KG1 (cell line): ENCODE results near the gene ITPRID1.
"Not testable (repeated sequence)": the region's sequence is repeated elsewhere in the genome, so short reads cannot be mapped to it uniquely, and the experiment has no call there.

ENCODE experiments used
- DNase-seq: peaks from one replicate; lab custom pipeline; 2025; lab: John Stamatoyannopoulos, UW

Gene ITPRID1

DNA sequence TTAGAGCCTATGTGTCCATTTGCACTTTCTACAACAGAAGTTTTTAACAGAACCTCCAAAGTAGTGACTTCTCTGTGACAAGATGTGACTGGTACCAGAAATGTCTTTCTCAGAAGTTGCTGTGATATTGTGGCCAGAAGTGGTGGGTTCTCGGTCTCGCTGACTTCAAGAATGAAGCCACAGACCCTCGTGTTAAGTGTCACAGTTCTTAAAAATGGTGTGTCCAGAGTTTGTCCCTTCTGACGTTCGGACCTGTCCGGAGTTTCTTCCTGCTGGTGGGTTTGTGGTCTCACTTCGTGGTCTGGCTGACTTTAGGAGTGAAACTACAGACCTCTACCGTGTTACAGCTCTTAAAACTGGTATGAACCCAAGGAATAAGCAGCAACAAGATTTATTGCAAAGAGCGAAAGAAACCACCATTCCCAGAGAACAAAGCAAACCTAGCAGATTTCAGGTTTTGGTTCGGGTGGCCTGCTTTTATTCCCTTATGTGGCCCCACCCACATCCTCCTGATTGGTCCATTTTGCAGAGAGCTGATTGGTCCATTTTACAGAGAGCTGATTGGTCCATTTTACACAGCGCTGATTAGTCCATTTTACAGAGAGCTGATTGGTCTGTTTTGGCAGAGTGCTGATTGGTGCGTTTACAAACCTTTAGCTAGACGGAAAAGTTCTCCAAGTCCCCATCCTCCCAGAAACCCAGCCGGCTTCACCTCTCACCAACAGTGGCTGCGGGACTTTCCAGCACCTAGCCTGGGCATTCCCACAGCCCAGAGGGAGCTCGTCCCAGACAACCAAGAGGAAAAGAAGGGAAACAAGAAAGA, 3.0 kb downstream of the ITPRID1 start:
- DNase-seq = no peak

DNA sequence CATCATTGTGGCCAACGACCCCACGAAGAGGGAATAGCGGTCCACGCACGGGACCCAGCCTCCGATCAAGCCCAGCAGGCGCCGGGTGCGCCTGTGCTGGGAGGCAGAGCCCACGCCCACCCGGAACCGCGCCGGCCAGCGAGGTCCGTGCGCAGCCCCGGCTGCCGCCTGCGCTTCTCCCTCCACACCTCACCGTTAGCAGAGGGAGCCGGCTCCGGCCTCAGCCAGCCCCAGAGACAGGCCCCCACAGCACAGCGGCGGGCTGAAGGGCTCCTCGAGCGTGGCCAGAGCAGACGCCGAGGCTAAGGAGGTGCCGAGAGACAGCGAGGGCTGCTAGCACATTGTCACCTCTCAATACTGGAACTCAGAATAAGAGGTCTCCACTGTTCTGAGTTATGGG, 3.6 kb downstream of the ITPRID1 start:
- DNase-seq = no peak

DNA sequence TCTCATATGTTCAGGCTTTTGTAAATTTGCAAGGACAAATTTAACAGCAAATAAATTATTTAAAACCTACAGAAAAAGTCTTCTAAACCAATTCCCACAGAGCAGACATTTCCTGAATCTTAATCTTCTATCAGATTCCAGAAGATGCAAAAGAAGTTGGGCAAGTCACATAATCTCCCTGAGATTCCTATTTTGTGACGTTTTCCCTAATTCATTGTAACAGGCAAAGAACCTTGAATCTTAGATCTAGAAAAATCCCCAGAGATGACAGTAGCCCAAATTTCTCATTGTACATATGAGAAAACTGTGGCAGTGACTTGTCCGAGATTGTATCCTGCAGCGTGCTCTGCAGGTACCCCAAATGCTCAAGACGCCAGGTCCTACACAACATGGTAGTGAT, 4.9 kb downstream of the ITPRID1 start:
- DNase-seq = no peak

DNA sequence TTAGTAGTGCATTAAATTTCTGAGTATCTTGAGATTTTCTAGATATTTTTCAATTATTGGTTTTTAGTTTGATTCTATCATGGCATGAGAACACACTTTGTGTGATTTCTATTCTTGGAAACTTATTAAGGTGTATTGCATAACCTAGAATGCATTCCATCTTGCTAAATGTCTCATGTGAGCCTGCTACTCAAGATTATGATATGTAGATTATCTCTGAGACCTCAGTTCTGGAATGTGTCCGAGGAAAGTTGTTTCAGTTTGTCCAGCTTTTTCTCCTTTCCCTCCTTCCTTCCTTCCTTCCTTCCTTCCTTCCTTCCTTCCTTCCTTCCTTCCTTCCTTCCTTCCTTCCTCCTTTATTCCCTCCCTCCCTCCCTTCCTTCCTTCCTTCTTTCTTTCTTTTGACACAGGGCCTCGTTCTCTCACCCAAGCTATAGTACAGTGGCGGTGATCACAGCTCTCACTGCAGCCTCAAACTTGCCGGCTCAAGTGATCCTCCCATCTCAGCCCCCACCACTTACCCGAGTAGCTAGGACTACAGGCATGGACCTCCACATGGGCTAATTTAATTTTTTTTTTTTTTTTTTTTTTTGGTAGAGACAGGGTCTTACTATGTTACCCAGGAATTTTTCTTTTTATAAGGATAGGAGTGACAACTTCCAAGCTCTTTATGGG, 7.6 kb downstream of the ITPRID1 start:
- no peak for DNase-seq

DNA sequence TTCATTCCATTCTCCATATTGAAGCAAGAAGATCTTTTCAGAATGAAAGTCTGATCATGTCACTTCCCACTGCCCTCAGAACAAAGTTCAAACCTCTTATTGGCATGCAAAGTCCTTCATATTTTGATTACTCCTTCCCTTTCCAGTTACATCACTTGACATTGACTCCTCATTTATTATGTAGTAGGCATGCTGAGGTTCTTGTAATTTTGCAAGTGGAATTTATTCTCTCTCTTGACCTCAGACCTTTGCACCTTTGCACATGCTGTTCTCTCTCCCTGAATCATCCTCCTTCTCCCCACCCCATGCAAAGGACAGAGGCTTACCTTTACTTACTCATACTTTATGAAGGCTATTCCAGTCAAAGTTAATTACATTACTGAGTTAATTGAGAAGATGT, 13.0 kb downstream of the ITPRID1 start:
- DNase-seq = no peak

DNA sequence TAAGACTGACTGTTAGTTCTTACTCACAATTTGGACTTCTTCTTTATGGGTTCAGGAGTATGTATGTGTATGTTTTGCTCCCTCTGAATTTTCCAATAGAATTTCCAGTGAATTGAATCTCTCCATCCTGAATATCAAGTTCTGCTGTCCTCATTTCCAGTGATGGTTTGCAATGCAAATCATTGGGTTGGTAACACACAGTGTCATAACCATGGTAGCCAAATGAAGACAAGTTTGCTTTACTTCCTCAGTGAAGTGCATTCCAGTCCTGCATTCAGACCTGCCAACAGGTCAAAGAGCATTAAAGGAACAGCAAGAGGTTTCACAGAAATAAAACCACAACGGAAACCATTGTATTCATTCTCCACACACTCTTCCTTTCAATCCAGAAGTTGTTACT, 15.2 kb downstream of the ITPRID1 start:
- DNase-seq = no peak

DNA sequence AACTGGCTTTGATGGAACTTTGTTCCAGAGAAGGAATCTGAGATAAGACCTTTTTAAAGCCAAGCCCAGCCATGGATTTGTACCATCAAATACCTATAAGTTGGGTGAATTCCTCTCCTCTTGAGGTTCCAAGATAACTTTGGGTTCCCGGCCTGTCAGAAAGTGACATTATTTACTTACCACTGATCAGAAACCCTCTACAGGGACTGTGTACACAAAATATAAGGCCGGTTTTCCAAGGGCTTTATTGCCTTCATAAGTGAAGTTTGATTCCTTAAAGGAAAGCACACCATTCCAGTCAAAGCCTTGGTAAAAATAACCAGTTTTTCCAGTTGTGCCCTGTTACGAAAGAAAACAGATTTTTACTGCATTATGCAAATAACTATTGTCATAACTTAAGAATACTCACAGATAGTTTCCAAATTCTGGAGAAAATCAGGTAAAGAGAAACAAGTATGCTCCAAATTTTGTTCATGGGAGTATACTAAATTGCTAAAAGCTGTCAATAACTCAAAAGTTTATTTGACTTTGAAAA, 26.8 kb downstream of the ITPRID1 start:
- not testable (repeated sequence) for DNase-seq

DNA sequence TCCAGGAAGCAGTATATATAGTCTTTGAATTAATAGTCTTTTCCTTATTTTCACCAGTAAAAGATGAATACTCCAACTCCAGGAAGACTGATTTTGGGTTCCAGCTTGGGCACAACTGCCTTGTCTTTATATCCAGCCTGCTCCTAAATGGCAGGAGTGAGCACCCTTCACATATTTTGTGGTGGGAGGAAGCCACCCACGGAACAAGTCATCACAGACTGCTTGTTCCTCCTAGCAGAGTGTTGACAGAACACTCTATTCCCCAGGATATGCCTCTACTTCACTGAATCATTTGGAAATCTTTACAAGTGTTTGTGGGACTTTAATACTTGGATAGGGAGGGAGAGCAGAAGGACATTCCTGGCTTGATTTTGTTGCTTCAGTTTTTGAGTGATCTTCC, 31.7 kb downstream of the ITPRID1 start:
- DNase-seq = no peak

DNA sequence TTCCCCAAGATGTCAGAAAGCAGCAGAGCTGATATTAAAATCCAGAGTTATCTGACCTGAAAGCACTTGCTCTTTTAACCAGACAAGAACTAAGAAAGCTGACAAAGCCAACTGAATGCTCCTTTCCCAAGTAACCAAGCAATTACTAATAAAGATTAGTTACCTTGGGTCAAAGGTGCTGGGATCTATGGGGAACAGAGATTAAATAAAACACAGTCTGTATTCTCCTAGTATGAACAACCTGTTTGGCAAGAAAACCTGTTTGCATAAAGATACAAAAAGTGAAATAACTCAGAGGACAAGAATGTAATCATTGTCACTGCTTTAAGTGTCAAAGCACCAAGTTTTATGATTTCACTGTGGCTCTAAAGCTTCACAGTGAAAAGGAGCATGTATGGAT, 35.7 kb downstream of the ITPRID1 start:
- no peak for DNase-seq

DNA sequence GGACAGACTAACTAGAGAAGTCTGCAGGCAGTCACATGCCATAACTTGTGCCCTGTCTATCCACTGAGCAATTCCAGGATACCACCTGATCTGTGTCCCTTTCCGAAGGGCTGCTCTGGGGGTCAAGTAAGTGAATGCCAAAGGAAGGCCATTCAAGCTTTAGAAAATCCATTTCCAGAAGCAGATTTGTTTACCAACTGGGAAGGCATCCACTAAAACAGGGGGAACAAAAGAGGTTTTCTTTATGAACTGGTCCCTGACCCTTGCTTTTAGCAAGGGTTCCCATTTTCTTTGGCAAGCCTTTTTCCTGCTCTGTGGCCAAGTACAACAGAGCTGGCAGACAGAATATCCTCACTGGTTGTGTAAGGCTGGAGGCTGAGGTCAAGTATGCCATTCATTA, 36.5 kb downstream of the ITPRID1 start:
- no peak for DNase-seq

DNA sequence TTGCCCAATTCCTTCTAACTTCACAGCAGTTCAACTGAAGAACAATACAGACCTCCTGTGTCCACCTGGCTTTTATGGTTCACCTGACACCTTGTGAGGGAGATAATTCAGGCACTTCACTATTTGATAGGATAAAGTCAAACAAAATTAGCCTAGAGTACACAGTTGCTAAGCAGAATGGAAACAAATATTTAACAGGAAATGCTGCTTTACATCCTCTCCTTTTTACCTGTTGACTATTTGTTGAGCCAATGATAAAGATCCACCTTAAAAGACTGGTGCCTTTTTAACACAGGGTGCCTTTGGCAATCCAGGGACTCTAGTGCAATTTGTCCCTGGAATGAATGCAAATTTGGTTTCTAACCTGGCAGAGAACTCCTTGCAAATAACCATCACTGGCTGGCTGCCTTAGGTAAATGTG, 39.8 kb downstream of the ITPRID1 start:
- no peak for DNase-seq

DNA sequence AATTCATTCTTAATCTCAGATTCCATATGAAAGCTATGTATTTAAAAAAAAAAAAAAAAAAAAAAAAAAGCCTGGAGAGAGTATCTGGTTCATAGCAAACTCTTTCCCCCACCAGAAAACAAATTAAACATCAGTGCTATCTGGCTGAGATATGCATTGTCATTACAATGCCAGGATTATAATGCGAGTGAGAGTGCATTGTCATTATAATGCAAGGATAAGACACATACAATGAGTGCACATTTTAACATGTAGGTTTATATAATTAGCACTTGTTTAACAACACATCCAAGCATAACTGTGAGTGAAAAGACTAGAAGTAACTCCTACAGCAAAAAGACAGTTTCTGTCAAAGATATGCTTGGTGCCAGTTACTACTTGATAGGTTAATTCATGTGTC, 48.1 kb downstream of the ITPRID1 start:
- DNase-seq = no peak

DNA sequence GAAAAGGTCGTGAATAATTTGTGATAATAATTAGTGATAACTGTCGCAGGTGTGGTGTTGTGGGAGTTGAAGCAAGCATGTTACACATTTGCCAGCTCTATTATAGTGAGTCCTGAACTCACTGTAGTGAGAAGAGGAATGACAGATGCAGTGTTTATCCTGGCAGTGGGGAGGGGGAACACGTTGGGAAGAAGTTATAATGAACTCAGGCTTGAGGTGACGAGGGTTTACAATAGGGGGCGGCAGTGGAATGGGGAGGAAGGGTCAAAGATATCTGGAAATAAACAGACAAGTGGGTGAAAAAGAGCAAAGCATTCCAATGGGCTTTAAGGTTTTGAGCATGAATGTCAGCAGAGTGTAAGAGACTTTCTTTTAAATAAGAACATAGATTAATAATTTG, 49.6 kb downstream of the ITPRID1 start:
- DNase-seq = no peak

DNA sequence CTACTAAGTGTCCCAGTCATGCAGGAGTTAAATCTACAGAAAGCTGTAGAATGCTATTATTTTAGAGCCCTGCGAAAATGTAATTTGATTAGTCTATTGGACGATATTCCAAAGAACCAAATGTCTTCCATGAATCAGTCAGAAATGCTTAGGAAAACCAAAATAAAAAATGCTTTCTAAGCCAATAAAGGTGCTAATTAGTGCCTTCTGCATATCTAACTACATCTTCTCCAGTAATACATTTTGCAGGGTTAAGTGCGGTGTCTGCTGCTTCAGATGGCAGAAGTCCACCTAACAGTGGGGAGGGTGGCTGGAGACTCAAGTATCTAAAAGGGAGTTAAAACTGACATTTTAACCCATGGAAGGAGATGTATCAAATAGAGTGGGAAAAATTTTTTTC, 50.1 kb downstream of the ITPRID1 start:
- DNase-seq = no peak

DNA sequence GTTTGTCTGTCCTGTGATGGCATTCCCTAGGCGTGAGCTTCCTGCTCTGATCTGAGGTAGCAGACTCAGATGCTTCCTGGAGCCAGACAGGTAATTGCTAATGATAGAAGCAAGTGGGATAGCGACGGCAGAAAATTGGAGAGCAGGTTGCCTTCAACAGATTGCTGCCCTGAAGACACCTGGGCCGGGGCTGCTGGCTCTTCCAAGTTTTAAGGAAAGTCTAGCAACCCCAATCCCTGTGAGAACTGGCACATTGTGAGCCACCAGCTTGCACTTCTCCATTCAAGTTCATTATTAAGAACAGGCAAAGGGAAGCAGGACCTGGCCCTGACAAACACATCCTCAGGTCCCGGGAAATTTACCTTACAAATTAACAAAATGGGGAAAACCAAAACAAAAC, 50.8 kb downstream of the ITPRID1 start:
- no peak for DNase-seq

DNA sequence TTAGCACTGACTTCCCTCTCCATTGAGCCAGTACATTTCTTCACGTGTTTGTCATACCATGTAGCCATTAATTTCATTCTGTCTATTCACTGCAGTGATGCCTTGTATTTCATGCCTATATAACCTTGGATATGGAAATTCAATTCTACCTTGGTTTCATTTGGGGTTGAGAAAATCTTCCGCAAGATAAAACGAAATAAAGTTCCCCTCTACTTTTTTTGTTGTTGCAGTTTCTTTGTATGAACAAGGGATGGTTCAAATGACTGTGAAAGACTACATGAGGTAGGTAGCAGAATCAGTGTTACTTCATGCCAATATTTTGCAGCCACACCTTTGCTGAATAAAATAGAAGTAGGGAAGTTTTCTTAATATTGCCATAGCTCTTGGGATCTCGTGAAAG, 55.6 kb downstream of the ITPRID1 start:
- DNase-seq = no peak

DNA sequence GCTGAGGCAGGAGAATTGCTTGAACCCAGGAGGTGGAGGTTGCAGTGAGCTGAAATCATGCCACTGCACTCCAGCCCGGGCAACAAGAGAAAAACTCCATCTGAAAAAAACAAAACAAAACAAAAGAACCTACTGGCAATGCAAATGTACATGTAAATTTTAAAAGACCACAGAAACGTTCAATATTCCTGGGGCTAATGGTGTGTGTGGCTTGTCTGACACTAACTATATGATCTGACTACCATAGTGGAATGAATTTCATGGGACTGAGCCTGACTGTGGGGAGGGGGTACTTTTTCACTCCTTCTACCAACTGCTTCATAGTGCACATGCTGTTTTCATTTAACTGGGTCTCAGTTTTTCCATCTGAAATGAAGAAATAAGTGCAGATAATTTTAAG, 69.6 kb downstream of the ITPRID1 start:
- DNase-seq = no peak

DNA sequence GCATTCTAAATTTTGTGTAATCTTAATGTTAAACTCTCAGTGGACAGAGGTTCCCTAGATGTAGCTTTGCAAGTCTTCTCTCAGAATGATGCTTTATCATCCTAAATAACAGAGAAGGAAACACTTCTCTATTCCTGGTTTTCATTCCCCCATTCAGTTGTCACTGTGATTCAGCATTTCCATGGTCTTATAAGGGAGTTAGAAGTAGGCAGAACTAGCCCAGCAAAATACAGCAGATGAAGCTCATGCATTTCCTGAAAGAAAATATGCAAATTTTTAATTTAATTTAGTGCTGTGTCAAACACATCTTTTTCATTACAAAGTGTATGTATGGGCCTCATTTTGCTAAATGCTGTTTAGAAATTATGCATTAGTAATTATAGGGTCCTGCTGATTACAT, 70.1 kb downstream of the ITPRID1 start:
- no peak for DNase-seq

DNA sequence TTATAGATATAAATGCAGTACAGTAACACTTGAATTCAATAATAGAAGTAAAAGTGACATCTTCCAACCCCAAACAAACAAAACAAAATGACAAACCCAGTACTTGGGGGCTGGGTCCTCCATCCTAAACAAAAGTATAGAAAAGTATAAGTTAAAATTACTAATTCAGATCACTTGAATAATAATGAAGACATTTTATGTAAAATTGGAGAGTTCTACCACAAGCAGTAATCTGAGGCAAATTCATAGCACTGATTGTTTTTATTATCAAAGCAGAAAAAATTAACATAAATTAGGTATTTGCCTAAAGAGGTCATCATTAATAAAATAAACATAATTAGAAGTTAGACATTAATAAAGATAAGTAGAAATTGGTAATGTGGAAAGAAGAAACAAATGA, 81.5 kb downstream of the ITPRID1 start:
- DNase-seq = no peak

DNA sequence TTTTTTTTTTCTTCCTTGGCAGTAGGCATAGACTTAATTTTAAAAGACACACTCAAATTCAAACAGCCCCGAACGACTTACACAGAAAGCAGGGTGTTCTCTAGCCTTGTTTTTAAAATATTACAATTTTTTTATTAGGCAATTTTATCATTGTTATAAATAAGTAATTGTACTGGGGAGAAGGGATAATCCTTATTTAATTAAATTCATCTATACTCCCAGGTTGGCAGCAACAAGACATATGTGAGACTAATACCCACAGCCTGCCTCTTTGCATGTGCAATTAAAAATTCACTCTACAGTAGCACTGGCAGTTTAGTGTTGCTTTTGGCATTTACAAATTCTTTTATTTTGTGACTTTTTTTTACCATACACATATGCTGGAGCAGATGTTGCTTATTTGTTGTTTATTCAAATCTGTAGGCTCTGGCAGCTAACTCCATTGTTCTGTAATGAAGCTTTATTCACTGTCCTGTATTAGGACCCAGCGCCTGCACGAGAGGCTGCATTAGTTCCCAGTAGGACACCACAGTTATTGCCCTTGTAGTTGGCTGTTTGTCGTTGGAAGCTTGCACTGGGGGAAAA, 88.2 kb downstream of the ITPRID1 start:
- no peak for DNase-seq

DNA sequence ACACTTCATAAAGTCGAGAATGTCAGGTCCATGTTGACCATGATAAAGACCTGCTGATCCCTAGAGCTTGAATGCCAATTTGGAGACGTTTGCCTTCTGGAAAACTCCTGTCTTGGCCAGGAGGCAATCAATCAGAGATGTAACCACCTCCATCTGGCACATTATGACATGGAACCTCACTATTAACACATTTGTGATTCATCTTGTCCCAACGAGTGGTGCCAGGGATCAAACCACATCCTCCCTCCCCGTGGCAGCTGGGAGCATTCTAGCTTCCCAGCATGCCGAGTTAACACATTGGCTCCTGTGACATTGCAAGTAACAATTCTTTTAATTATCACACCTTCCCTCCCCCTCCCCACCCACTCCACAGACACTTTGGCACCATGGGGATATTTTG, 89.2 kb downstream of the ITPRID1 start:
- no peak for DNase-seq

DNA sequence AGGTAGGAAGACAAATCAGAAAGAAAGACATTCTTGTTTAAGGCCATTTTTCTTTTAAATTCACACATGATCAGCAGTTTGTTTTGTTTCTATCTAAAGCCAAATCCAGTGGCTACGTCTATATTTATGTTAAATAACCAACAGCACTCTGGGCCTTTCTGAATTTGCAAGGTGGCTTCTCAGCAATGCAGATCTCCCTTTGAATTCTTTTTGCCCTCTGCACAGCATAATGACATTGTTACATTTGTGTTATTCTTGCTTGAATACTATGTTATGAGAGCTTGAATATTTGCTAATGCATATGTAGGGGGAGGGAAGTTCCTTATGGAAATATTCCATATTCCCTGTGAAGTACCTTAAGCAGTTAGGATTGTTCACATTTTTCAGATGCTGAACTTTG, 99.7 kb downstream of the ITPRID1 start:
- DNase-seq = no peak

DNA sequence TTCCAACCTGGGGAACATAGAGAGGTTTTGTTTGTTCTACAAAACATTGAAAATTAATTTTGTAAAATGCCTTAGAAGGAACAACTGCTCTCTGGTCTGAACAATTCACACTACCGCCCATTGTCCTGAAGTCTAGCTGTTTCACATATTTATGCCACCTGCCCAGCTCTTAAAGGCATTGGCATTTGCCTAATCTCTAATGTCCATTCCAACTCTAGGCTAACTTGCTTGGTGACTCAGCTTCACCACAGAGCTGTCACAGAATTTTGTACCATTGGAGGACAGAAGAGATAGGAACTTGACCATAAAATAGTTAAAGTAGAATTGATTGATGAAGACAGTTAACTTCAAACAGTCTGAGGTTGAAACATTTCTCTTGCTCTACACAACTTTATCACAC, 119.6 kb downstream of the ITPRID1 start:
- DNase-seq = no peak
